Activated CD4-positive, alpha-beta T cell treated with anti-CD3 and anti-CD28 coated beads, Interleukin-2, amount 10 ng/mL, durations not matched to agents 24 days and 14 days (primary cell): ENCODE results near the gene CCL28. TPM values are rescaled to one million over a fixed set of nuclear protein-coding genes. Genes with fewer than 3 reads are reported as not detected.

Experiments
- total RNA-seq: library from RNA; stranded (reverse); gene quantifications from 2 replicates; pipeline ENCODE4 v1.2.3, GENCODE V29; 2022

CCL28 gene
- total RNA-seq, 1 donor from 2014 or later, result 7.4 TPM

Other genes starting within 250 kb of the CCL28 start
- gene NIM1K, start 220.2 kb downstream of the CCL28 start, total RNA-seq, result 0.82 and 0.97 TPM in 2 replicates
- 230 and 241 TPM in 2 replicates for gene HMGCS1, start 99.0 kb downstream of the CCL28 start, total RNA-seq
- 20.0 and 24.0 TPM in 2 replicates for gene TMEM267, start 71.5 kb upstream of the CCL28 start, total RNA-seq
- 6.8 and 8.7 TPM in 2 replicates for gene C5orf34, start 102.8 kb upstream of the CCL28 start, total RNA-seq
- 60.2 and 64.1 TPM in 2 replicates for gene PAIP1, start 144.7 kb upstream of the CCL28 start, total RNA-seq
- 52.2 and 59.1 TPM in 2 replicates for gene NNT, start 190.8 kb upstream of the CCL28 start, total RNA-seq